HEK293 (cell line): Measurements from ENCODE around the gene HSFX3.

Experiments used
- CTCF ChIA-PET: fragments of 350-600 bp; formaldehyde crosslinking; extraction: SDS; loops from one replicate; lab custom pipeline; 2021; ENCODE audit warnings: antibody characterized with exemption; lab: Yijun Ruan, JAX
- POLR2A ChIA-PET: fragments of 300-600 bp; formaldehyde crosslinking; extraction: SDS; loops from one replicate; lab custom pipeline; 2020; ENCODE audit warnings: antibody characterized with exemption, inconsistent platforms; lab: Yijun Ruan, JAX
- H3K27ac ChIP-seq: fragments of 200-500 bp; sonication (Bioruptor generic); 2 replicates; pipeline ENCODE4 v1.5.1; 2014; ENCODE audit warnings: low read depth, low read length, control low read depth, inconsistent platforms; ENCODE audit errors: extremely low read depth
- H3K36me3 ChIP-seq, 2 experiments: fragments of 200-500 bp in 1 of 2; sonication (Bioruptor generic) in 1 of 2; 1 replicate in 1 of 2; 2 replicates in 1 of 2; pipeline ENCODE4 v1.5.1; 2014 to 2017; ENCODE audit warnings: inconsistent platforms in 2 of 2, low read length in 2 of 2; ENCODE audit not compliant: control insufficient read depth in 2 of 2, insufficient read depth in 1 of 2
- H3K4me1 ChIP-seq: fragments of 200-500 bp; sonication (Bioruptor generic); 2 replicates; pipeline ENCODE4 v1.5.1; 2014; ENCODE audit warnings: mild to moderate bottlenecking, low read length, inconsistent platforms; ENCODE audit not compliant: control insufficient read depth, insufficient read depth
- H3K4me3 ChIP-seq: 2 replicates; pipeline ENCODE4 v1.5.1; 2011; ENCODE audit warnings: low read depth, mild to moderate bottlenecking, control low read depth, low read length, moderate library complexity
- H3K9me3 ChIP-seq: fragments of 200-500 bp; sonication (Bioruptor generic); 2 replicates; pipeline ENCODE4 v1.5.1; 2014; ENCODE audit warnings: low read depth, low read length, inconsistent platforms; ENCODE audit not compliant: control insufficient read depth, insufficient read depth
- GLIS1 ChIP-seq: fragments of 450-650 bp; formaldehyde crosslinking; IDR thresholded peaks from 2 replicates; pipeline ENCODE4 v1.5.1; 2016; ENCODE audit warnings: missing biosample characterization, missing genetic modification characterization
- SCRT1 ChIP-seq: fragments of 450-650 bp; formaldehyde crosslinking; IDR thresholded peaks from 2 replicates; pipeline ENCODE4 v1.5.1; 2016; ENCODE audit warnings: missing biosample characterization, missing genetic modification characterization, borderline replicate concordance
- SCRT2 ChIP-seq: fragments of 450-650 bp; formaldehyde crosslinking; IDR thresholded peaks from 2 replicates; pipeline ENCODE4 v1.5.1; 2016; ENCODE audit warnings: missing biosample characterization, missing genetic modification characterization
- YY1 ChIP-seq: fragments of 450-650 bp; formaldehyde crosslinking; IDR thresholded peaks from 2 replicates; pipeline ENCODE4 v1.5.1; 2018; ENCODE audit warnings: missing biosample characterization, missing genetic modification characterization
- ZEB2 ChIP-seq: fragments of 450-650 bp; formaldehyde crosslinking; IDR thresholded peaks from 2 replicates; pipeline ENCODE4 v1.5.1; 2016; ENCODE audit warnings: missing biosample characterization, missing genetic modification characterization
- ZFP69B ChIP-seq: fragments of 450-650 bp; formaldehyde crosslinking; IDR thresholded peaks from 2 replicates; pipeline ENCODE4 v1.5.1; 2016; ENCODE audit warnings: missing biosample characterization, missing genetic modification characterization
- ZNF121 ChIP-seq: fragments of 450-650 bp; formaldehyde crosslinking; IDR thresholded peaks from 2 replicates; pipeline ENCODE4 v1.5.1; 2016; ENCODE audit warnings: missing biosample characterization, missing genetic modification characterization
- ZNF132 ChIP-seq: fragments of 450-650 bp; formaldehyde crosslinking; IDR thresholded peaks from 2 replicates; pipeline ENCODE4 v1.5.1; 2017; ENCODE audit warnings: missing biosample characterization, missing genetic modification characterization, borderline replicate concordance
- ZNF184 ChIP-seq: fragments of 450-650 bp; IDR thresholded peaks from 2 replicates; pipeline ENCODE4 v1.5.1; 2018; ENCODE audit warnings: missing biosample characterization, mild to moderate bottlenecking, missing genetic modification characterization
- ZNF223 ChIP-seq: fragments of 450-650 bp; formaldehyde crosslinking; IDR thresholded peaks from 2 replicates; pipeline ENCODE4 v1.5.1; 2016; ENCODE audit warnings: missing biosample characterization, missing genetic modification characterization
- ZNF514 ChIP-seq: fragments of 450-650 bp; formaldehyde crosslinking; IDR thresholded peaks from 2 replicates; pipeline ENCODE4 v1.5.1; 2016; ENCODE audit warnings: missing biosample characterization, missing genetic modification characterization
- ZNF623 ChIP-seq: fragments of 450-650 bp; formaldehyde crosslinking; IDR thresholded peaks from 2 replicates; pipeline ENCODE4 v1.5.1; 2016; ENCODE audit warnings: missing biosample characterization, missing genetic modification characterization
- TF ChIP-seq, protein P1 (sequence below): fragments of 450-650 bp; formaldehyde crosslinking; IDR thresholded peaks from 2 replicates; pipeline ENCODE4 v1.5.1; 2016; ENCODE audit warnings: missing biosample characterization, missing genetic modification characterization
- TF ChIP-seq, protein P2 (sequence below): fragments of 450-650 bp; formaldehyde crosslinking; IDR thresholded peaks from 2 replicates; pipeline ENCODE4 v1.5.1; 2016; ENCODE audit warnings: missing biosample characterization, missing genetic modification characterization
- TF ChIP-seq, protein P3 (sequence below): fragments of 450-650 bp; formaldehyde crosslinking; IDR thresholded peaks from 2 replicates; pipeline ENCODE4 v1.5.1; 2016; ENCODE audit warnings: missing biosample characterization, missing genetic modification characterization, low read depth
- TF ChIP-seq, protein P4 (sequence below): fragments of 450-650 bp; formaldehyde crosslinking; IDR thresholded peaks from 2 replicates; pipeline ENCODE4 v1.5.1; 2017; ENCODE audit warnings: missing biosample characterization, missing genetic modification characterization
- TF ChIP-seq, protein P5 (sequence below): fragments of 450-650 bp; formaldehyde crosslinking; IDR thresholded peaks from 2 replicates; pipeline ENCODE4 v1.5.1; 2017; ENCODE audit warnings: missing biosample characterization, missing genetic modification characterization

HSFX3 gene

DNA sequence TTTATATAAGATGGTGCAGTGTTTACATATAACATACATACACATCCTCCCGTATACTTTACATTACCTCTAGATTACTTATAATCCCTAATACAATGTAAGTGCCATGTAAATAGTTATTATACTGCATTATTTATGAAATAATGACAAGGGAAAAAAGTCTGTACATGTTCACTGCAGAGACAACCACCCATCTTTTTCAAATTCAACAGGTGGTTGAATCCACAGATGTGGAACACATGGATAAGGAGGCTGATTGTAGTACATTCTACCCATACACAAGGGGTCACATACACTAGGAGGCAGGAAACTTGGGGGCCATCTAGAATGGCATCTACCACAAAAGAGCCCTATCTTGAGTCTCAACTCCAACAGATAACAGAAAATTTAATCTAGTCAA, 41.3 kb downstream of the HSFX3 start:
- peaks cover 2% of the 10 kb centered on the region; the same call in 1 of the 2 replicates for H3K4me1 ChIP-seq
- TF ChIP-seq SCRT1 (peak; percentile 89), SCRT2 (tag by site-specific recombination) (peak; percentile 82)
- TF ChIP-seq, protein P1, sequence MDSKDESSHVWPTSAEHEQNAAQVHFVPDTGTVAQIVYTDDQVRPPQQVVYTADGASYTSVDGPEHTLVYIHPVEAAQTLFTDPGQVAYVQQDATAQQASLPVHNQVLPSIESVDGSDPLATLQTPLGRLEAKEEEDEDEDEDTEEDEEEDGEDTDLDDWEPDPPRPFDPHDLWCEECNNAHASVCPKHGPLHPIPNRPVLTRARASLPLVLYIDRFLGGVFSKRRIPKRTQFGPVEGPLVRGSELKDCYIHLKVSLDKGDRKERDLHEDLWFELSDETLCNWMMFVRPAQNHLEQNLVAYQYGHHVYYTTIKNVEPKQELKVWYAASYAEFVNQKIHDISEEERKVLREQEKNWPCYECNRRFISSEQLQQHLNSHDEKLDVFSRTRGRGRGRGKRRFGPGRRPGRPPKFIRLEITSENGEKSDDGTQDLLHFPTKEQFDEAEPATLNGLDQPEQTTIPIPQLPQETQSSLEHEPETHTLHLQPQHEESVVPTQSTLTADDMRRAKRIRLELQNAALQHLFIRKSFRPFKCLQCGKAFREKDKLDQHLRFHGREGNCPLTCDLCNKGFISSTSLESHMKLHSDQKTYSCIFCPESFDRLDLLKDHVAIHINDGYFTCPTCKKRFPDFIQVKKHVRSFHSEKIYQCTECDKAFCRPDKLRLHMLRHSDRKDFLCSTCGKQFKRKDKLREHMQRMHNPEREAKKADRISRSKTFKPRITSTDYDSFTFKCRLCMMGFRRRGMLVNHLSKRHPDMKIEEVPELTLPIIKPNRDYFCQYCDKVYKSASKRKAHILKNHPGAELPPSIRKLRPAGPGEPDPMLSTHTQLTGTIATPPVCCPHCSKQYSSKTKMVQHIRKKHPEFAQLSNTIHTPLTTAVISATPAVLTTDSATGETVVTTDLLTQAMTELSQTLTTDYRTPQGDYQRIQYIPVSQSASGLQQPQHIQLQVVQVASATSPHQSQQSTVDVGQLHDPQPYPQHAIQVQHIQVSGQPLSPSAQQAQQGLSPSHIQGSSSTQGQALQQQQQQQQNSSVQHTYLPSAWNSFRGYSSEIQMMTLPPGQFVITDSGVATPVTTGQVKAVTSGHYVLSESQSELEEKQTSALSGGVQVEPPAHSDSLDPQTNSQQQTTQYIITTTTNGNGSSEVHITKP: no peak
- ChIA-PET POLR2A (no interaction called here), CTCF (interaction anchor here (0.7 kb wide), 1 partner anchor 430 kb away, joined by 3 read pairs; no protein-coding TSS in a partner anchor)
- no peak overlapping the region for H3K27ac ChIP-seq
- no peaks in the 10 kb centered on the region for H3K36me3 ChIP-seq
- H3K9me3 ChIP-seq: no peaks in the 10 kb centered on the region
- H3K4me3 ChIP-seq: no peak overlapping the region

DNA sequence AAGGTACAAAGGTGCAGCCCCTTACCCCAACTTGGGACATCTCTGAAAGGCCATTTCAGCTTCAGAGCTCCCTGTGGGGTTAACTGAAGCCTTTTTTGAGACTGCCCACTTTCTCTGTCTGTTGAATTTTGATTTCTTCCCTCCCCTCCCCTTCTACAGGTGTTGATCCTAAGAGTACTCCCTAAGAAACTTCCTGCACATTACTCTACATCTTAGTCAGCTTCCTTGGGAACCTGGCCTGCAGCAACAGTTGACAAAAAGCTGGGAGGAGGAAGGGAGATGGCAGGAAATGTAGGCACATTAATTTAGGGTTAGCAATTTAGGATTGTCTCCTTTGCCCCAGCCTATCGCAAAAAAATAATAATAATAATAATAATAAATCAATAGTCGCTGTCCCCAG, 43.4 kb downstream of the HSFX3 start:
- ChIA-PET CTCF (no interaction called here), POLR2A (interaction anchor here (1.8 kb wide), 1 partner anchor 64 kb away, joined by 5 read pairs; no protein-coding TSS in a partner anchor)
- peaks cover 2% of the 10 kb centered on the region; the same call in 1 of the 2 replicates for H3K4me1 ChIP-seq
- TF ChIP-seq YY1 (tag by site-specific recombination): no peak
- TF ChIP-seq ZNF623: no peak
- TF ChIP-seq ZNF223: no peak
- TF ChIP-seq, protein P2, sequence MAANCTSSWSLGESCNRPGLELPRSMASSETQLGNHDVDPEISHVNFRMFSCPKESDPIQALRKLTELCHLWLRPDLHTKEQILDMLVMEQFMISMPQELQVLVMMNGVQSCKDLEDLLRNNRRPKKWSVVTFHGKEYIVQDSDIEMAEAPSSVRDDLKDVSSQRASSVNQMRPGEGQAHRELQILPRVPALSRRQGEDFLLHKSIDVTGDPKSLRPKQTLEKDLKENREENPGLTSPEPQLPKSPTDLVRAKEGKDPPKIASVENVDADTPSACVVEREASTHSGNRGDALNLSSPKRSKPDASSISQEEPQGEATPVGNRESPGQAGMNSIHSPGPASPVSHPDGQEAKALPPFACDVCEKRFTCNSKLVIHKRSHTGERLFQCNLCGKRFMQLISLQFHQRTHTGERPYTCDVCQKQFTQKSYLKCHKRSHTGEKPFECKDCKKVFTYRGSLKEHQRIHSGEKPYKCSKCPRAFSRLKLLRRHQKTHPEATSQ: no peak
- TF ChIP-seq, protein P3, sequence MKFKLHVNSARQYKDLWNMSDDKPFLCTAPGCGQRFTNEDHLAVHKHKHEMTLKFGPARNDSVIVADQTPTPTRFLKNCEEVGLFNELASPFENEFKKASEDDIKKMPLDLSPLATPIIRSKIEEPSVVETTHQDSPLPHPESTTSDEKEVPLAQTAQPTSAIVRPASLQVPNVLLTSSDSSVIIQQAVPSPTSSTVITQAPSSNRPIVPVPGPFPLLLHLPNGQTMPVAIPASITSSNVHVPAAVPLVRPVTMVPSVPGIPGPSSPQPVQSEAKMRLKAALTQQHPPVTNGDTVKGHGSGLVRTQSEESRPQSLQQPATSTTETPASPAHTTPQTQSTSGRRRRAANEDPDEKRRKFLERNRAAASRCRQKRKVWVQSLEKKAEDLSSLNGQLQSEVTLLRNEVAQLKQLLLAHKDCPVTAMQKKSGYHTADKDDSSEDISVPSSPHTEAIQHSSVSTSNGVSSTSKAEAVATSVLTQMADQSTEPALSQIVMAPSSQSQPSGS: no peak
- H3K27ac ChIP-seq: no peak overlapping the region
- no peaks in the 10 kb centered on the region for H3K9me3 ChIP-seq
- no peak overlapping the region for H3K4me3 ChIP-seq
- H3K36me3 ChIP-seq: peaks cover 0 to 18% of the 10 kb centered on the region in 2 experiments; a peak in 1 of 3 replicates

DNA sequence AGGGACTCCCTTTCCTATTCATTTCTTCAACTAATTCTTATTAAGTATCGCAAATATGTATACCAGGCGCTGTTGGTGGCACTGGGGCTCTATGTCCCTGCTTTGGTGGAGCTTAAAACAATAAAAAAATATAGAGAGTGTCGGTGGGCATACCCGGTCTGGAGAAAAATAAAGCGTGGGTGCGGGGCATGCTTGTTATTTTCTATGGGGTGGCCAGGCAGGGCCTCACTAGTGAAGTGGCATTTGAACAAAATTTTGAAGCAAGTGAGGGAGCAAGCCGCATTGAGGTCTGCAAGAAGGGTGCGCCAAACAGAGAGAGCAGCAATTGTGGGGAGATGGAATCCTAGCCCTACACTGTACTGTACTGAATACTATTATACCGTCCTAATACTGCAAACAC, 44.1 kb downstream of the HSFX3 start:
- H3K9me3 ChIP-seq: no peaks in the 10 kb centered on the region
- TF ChIP-seq, protein P4, sequence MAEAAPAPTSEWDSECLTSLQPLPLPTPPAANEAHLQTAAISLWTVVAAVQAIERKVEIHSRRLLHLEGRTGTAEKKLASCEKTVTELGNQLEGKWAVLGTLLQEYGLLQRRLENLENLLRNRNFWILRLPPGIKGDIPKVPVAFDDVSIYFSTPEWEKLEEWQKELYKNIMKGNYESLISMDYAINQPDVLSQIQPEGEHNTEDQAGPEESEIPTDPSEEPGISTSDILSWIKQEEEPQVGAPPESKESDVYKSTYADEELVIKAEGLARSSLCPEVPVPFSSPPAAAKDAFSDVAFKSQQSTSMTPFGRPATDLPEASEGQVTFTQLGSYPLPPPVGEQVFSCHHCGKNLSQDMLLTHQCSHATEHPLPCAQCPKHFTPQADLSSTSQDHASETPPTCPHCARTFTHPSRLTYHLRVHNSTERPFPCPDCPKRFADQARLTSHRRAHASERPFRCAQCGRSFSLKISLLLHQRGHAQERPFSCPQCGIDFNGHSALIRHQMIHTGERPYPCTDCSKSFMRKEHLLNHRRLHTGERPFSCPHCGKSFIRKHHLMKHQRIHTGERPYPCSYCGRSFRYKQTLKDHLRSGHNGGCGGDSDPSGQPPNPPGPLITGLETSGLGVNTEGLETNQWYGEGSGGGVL (tag by site-specific recombination): no peak
- TF ChIP-seq ZNF121 (tag by site-specific recombination): no peak
- no peak for TF ChIP-seq ZNF184
- TF ChIP-seq, protein P5, sequence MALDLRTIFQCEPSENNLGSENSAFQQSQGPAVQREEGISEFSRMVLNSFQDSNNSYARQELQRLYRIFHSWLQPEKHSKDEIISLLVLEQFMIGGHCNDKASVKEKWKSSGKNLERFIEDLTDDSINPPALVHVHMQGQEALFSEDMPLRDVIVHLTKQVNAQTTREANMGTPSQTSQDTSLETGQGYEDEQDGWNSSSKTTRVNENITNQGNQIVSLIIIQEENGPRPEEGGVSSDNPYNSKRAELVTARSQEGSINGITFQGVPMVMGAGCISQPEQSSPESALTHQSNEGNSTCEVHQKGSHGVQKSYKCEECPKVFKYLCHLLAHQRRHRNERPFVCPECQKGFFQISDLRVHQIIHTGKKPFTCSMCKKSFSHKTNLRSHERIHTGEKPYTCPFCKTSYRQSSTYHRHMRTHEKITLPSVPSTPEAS (tag by site-specific recombination): no peak
- no peak for TF ChIP-seq ZNF514 (tag by site-specific recombination)
- no peak for TF ChIP-seq GLIS1 (tag by site-specific recombination)
- no peak for TF ChIP-seq ZNF132 (tag by site-specific recombination)
- no peak for TF ChIP-seq ZFP69B (tag by site-specific recombination)
- TF ChIP-seq ZEB2 (tag by site-specific recombination): no peak
- TF ChIP-seq, all 188 proteins: peak for 0
- POLR2A ChIA-PET: interaction anchor here (0.6 to 1.8 kb wide), 4 partner anchors 9 to 65 kb away, joined by 5 to 19 read pairs (median 8); partner anchors contain the start of gene EOLA1
- Histone ChIP-seq H3K27ac (no peak overlapping the region), H3K4me1 (peaks cover 2% of the 10 kb centered on the region; the same call in 1 of the 2 replicates), H3K4me3 (no peak overlapping the region), H3K36me3 (peaks cover 6 to 24% of the 10 kb centered on the region in 2 experiments; a peak in 1 of 3 replicates)
- CTCF ChIA-PET: no interaction called here
